ENCODE results near the gene LMBR1. TPM values are rescaled to one million over a fixed set of nuclear protein-coding genes. Genes with fewer than 3 reads are reported as not detected.

LMBR1 gene
- total and polyA plus RNA-seq, 2 of the 4 experiments (the other 2 are of a cell fraction) = 11.9 to 19.9 TPM

DNA sequence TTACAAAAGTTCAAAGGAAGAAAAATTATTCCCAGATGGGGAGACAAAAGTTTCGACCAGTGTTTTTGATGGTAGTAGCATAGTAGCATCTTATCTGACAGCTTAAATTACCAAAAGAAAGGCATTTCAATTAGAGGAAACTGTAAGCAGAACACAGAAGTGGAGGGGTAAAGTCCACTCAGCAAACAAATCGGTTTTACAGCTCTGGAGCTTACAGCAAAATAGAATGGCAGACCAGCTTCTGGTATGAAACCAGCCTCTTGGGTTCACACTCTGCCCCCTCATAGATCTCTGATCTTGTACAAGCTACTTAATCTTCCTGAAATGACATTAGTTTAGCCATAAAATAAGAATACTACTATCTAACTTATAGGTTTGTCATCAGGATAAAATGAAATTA lies 133.8 kb downstream of the LMBR1 start:
- in situ Hi-C loops (cut with MboI; ENCODE audit: low sequenced_read_pairs) (no loop called here), dilution Hi-C loops (cut with HindIII; ENCODE audit: low sequenced_read_pairs, unreplicated experiment) (no loop called here), intact Hi-C loops (cut with micrococcal nuclease) (loop anchor here (10.0 kb wide), 1 partner anchor 284 kb away; no protein-coding TSS in a partner anchor)
- no peaks in the 10 kb centered on the region for H3K36me3 ChIP-seq (ENCODE audit: control insufficient read depth, insufficient read depth, low read length)
- no peak overlapping the region for H3K18ac ChIP-seq (ENCODE audit: low read depth, low read length)
- H4K91ac ChIP-seq (ENCODE audit: insufficient read depth, low read depth, low read length) = no peak overlapping the region
- no peak overlapping the region for H2AK5ac ChIP-seq (ENCODE audit: low read depth, low read length)
- H3K79me1 ChIP-seq (ENCODE audit: low read depth in 1 of 2, low read length in 2 of 2) = no peaks in the 10 kb centered on the region
- H2BK5ac ChIP-seq (ENCODE audit: low read depth, low read length, poor library complexity, severe bottlenecking) = no peak overlapping the region
- H3K4me1 ChIP-seq (ENCODE audit: control insufficient read depth, insufficient read depth, low read length) = peaks cover 2% of the 10 kb centered on the region; the same call in 1 of the 2 replicates
- WGBS, 2 experiments (ENCODE audit: extremely low coverage in 2 of 2, insufficient read length in 1 of 2) = no CpG with 5 or more reads among the region's 2 CpGs
- no peak overlapping the region for H2AK9ac ChIP-seq (replicated peaks; ENCODE audit: low read depth, low read length, poor library complexity)
- ATAC-seq (ENCODE audit: low read depth) (no peak), DNase-seq (no peak)
- H3K23ac ChIP-seq (ENCODE audit: low read depth, low read length) = no peak overlapping the region
- H2BK120ac ChIP-seq (ENCODE audit: low read depth, low read length) = no peak overlapping the region
- H2BK20ac ChIP-seq (ENCODE audit: low read depth, low read length) = no peak overlapping the region
- no peak overlapping the region for H3K4ac ChIP-seq (ENCODE audit: low read depth, low read length)
- H3K9me3 ChIP-seq (ENCODE audit: control insufficient read depth, insufficient read depth, low read length) = peaks cover 2% of the 10 kb centered on the region; the same call in 1 of the 2 replicates
- TF ChIP-seq RCOR1 (IDR thresholded peaks at IDR 0.05; ENCODE audit: insufficient replicate concordance, low read length) (no peak), FOS (IDR thresholded peaks at IDR 0.05; ENCODE audit: low read depth, low read length) (no peak), MAZ (IDR thresholded peaks at IDR 0.05; ENCODE audit: borderline replicate concordance, low read depth, low read length) (no peak), BHLHE40 (IDR thresholded peaks at IDR 0.05; ENCODE audit: low read depth, low read length) (no peak), MXI1 (IDR thresholded peaks at IDR 0.05; ENCODE audit: borderline replicate concordance, low read depth, low read length) (no peak), NFE2L2 (IDR thresholded peaks at IDR 0.05; ENCODE audit: low read depth, low read length) (no peak), POLR2A (IDR thresholded peaks at IDR 0.05; ENCODE audit: low read depth, low read length) (no peak), MAFK (IDR thresholded peaks at IDR 0.05; ENCODE audit: low read depth, low read length) (no peak), CEBPB (IDR thresholded peaks at IDR 0.05; ENCODE audit: low read depth, low read length) (no peak)
- H4K5ac ChIP-seq (ENCODE audit: low read depth, low read length) = no peak overlapping the region
- no peak overlapping the region for H3K4me2 ChIP-seq (ENCODE audit: low read depth, low read length)
- H3K9ac ChIP-seq (ENCODE audit: low read depth, low read length) = no peak overlapping the region
- no TSS peak for BruUV-seq (replicated peaks)
- no peak overlapping the region for H2BK15ac ChIP-seq (ENCODE audit: low read depth, low read length)
- H4K8ac ChIP-seq (ENCODE audit: low read depth in 2 of 2, low read length in 2 of 2) = no peak overlapping the region
- no peaks in the 10 kb centered on the region for H3K27me3 ChIP-seq (ENCODE audit: control insufficient read depth, insufficient read depth, low read length)
- no peak overlapping the region for H3K14ac ChIP-seq (replicated peaks; ENCODE audit: low read depth, low read length)
- CTCF ChIA-PET = no interaction called here
- POLR2A ChIA-PET (ENCODE audit: unreplicated experiment) = no interaction called here
- H3K4me3 ChIP-seq (ENCODE audit: insufficient read depth, low read depth, low read length) = no peak overlapping the region
- no peak overlapping the region for H3K27ac ChIP-seq (ENCODE audit: insufficient read depth, low read length)
- H3K9me1 ChIP-seq (ENCODE audit: insufficient read depth, low read length) = 0 out of 2 replicates have a peak, but pooled peaks cover 3% of the 10 kb centered on the region
- H3K56ac ChIP-seq (ENCODE audit: extremely low read depth, insufficient read depth, low read length) = no peak overlapping the region
- H2AFZ ChIP-seq (replicated peaks; ENCODE audit: low read length, poor library complexity) = no peak overlapping the region
- H4K20me1 ChIP-seq (ENCODE audit: insufficient read depth, low read length) = no peaks in the 10 kb centered on the region

Data from IMR-90 (cell line).